ENCODE measurements around the gene SFRP5. TPM values are rescaled to one million over a fixed set of nuclear protein-coding genes. Genes with fewer than 3 reads are reported as not detected.

Gene SFRP5
- total RNA-seq, 4 donors from 2014 or later = 0.24 to 59.1 TPM; not detected in 2

GRCh38 chr10:97724341-97724941 lies 47.4 kb downstream of the SFRP5 start:
- Histone ChIP-seq H3K27ac (peak overlapping the region in 1 of 2 donors; percentile 37), H3K4me3 (no peak overlapping the region), H3K9me3 (no peaks in the 10 kb centered on the region), H3K4me1 (peaks cover 0 to 3% of the 10 kb centered on the region in 2 donors), H3K36me3 (no peaks in the 10 kb centered on the region), H3K27me3 (no peaks in the 10 kb centered on the region)
- TF ChIP-seq POLR2A (IDR thresholded peaks at IDR 0.05) = no peak
- TF ChIP-seq, protein P1, sequence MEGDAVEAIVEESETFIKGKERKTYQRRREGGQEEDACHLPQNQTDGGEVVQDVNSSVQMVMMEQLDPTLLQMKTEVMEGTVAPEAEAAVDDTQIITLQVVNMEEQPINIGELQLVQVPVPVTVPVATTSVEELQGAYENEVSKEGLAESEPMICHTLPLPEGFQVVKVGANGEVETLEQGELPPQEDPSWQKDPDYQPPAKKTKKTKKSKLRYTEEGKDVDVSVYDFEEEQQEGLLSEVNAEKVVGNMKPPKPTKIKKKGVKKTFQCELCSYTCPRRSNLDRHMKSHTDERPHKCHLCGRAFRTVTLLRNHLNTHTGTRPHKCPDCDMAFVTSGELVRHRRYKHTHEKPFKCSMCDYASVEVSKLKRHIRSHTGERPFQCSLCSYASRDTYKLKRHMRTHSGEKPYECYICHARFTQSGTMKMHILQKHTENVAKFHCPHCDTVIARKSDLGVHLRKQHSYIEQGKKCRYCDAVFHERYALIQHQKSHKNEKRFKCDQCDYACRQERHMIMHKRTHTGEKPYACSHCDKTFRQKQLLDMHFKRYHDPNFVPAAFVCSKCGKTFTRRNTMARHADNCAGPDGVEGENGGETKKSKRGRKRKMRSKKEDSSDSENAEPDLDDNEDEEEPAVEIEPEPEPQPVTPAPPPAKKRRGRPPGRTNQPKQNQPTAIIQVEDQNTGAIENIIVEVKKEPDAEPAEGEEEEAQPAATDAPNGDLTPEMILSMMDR (IDR thresholded peaks at IDR 0.05) = no peak
- DNase-seq = peak; percentile 41 to 52
- intact Hi-C loops (cut with DNase I; ENCODE audit: low total_unique reads) = no loop called here

DNA sequence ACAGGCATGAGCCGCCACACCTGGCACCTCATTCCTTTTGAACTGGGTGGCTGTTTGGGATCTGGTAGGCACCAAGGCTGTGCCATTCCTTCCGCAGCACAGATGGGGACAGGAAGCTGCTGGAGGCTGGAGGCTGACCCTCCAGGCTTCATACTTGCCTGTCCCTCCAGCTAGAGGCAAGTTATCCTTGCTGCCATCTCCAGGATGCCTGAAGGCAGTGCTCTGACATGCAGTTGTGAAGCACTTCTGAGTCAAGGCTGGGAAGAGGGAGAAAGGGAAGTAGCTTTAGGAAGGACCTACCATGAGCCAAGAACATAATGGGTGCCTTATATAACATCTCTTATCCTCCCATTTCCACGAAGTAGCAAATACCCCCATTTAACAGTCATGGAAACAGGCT lies 48.8 kb downstream of the SFRP5 start:
- TF ChIP-seq, protein P1 (IDR thresholded peaks at IDR 0.05) = no peak
- TF ChIP-seq POLR2A (IDR thresholded peaks at IDR 0.05) = no peak
- H3K4me1 ChIP-seq = peaks cover 4 to 8% of the 10 kb centered on the region in 2 donors
- H3K27me3 ChIP-seq = no peaks in the 10 kb centered on the region
- DNase-seq = no peak
- no peak overlapping the region for H3K4me3 ChIP-seq
- no peaks in the 10 kb centered on the region for H3K9me3 ChIP-seq
- intact Hi-C loops (cut with DNase I; ENCODE audit: low total_unique reads) = no loop called here
- H3K27ac ChIP-seq = peak overlapping the region in 1 of 2 donors; percentile 30
- H3K36me3 ChIP-seq = no peaks in the 10 kb centered on the region

- no peaks in the 10 kb centered on the region for H3K27me3 ChIP-seq
- H3K27ac ChIP-seq = peak overlapping the region in 1 of 2 donors; percentile 42
- H3K36me3 ChIP-seq = no peaks in the 10 kb centered on the region
- peaks cover 4 to 8% of the 10 kb centered on the region in 2 donors for H3K4me1 ChIP-seq
- H3K4me3 ChIP-seq = no peak overlapping the region
- no peak for TF ChIP-seq POLR2A (IDR thresholded peaks at IDR 0.05)
- TF ChIP-seq, protein P1 (IDR thresholded peaks at IDR 0.05) = no peak
- no peak for DNase-seq
- intact Hi-C loops (cut with DNase I; ENCODE audit: low total_unique reads) = no loop called here
- no peaks in the 10 kb centered on the region for H3K9me3 ChIP-seq
Measured at GRCh38 chr10:97721871-97722780, 49.7 kb downstream of the SFRP5 start.

DNA sequence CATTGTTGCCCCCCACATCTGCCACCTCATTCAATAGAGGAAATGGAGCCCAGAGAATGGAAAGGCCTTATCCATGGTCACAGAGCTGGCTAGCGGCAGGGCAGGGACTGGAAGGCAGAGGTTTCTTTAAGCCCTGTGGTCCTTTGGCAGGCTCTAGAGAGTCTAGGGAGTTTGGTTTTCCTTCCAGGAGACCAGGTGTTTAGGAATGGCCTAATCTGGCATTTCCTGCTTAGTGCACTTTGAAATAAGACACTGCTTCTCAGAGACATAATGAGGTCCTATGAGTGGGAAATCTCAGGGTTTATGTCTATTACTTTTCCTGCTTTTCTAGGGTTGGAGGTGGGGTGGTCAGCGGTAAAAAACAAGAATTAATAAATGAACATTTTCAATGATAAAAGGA lies 52.2 kb downstream of the SFRP5 start:
- peaks cover 4 to 17% of the 10 kb centered on the region in 2 donors for H3K4me1 ChIP-seq

More for the DNA sequence above, 52.2 kb downstream of the SFRP5 start:
- TF ChIP-seq, protein P1 (IDR thresholded peaks at IDR 0.05) = no peak
- TF ChIP-seq POLR2A (IDR thresholded peaks at IDR 0.05) = no peak
- Histone ChIP-seq H3K27ac (peak overlapping the region; percentile 72 to 98), H3K9me3 (no peaks in the 10 kb centered on the region), H3K27me3 (no peaks in the 10 kb centered on the region), H3K4me3 (no peak overlapping the region), H3K36me3 (no peaks in the 10 kb centered on the region)
- no peak for DNase-seq
- intact Hi-C loops (cut with DNase I; ENCODE audit: low total_unique reads) = no loop called here

Measured in uterus (tissue), 4 donors.